ENCODE measurements around the gene LRFN2. TPM values are rescaled to one million over a fixed set of nuclear protein-coding genes. Genes with fewer than 3 reads are reported as not detected.

LRFN2 gene
- total and polyA plus RNA-seq, 2 experiments from 2014 or later = 0.33 to 0.54 TPM

DNA sequence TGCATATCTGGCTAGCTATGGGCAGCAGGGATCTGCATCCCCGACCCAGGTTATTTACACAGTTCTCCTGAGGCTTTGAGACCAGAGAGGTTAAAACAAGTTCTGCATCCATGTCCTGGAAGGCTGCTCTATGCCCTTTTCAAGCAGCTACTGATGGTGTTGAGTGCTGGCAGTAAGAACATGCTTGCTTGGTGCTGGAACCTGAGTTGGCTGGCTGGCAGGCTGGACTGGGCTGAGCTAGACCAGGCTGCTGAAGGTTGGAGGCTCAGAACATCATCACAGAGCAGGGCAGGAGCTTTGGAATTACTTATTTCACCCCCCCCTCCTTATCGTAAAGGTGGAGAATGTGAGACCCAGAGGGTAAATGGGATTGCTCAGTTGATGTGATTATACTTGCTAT lies 16.9 kb upstream of the LRFN2 start:
- 75% methylated on average over 2 of the region's 2 CpGs for WGBS (ENCODE audit: low lambda C conversion rate, missing lambda C conversion rate)
- Histone ChIP-seq H3K4me1 (ENCODE audit: insufficient read depth) (no peaks in the 10 kb centered on the region), H2AFZ (no peak overlapping the region), H3K27ac (no peak overlapping the region), H3K4me2 (no peak overlapping the region), H3K79me2 (no peaks in the 10 kb centered on the region), H3K4me3 (no peak overlapping the region), H3K36me3 (replicated peaks; ENCODE audit: insufficient read depth, low read depth) (no peaks in the 10 kb centered on the region), H3K27me3 (peaks cover 53% of the 10 kb centered on the region), H3K9me2 (replicated peaks; ENCODE audit: insufficient read depth) (no peaks in the 10 kb centered on the region), H3K9me3 (ENCODE audit: low read depth) (no peaks in the 10 kb centered on the region), H4K20me1 (ENCODE audit: insufficient read depth, poor library complexity, severe bottlenecking) (no peaks in the 10 kb centered on the region)
- DNase-seq (ENCODE audit: low spot score) = no peak
- no peak for TF ChIP-seq EZH2 (IDR thresholded peaks at IDR 0.05; ENCODE audit: borderline replicate concordance)
- no peak for TF ChIP-seq CTCF (IDR thresholded peaks at IDR 0.05; ENCODE audit: poor library complexity)
- TF ChIP-seq EZH2phosphoT487 (IDR thresholded peaks at IDR 0.05; ENCODE audit: low read depth, severe bottlenecking, unreplicated experiment) = no peak

- 38% methylated on average over 28 of the region's 28 CpGs for WGBS (ENCODE audit: low lambda C conversion rate, missing lambda C conversion rate)
- H3K36me3 ChIP-seq (replicated peaks; ENCODE audit: insufficient read depth, low read depth) = no peaks in the 10 kb centered on the region
- no peak overlapping the region for H3K4me3 ChIP-seq
- no peaks in the 10 kb centered on the region for H4K20me1 ChIP-seq (ENCODE audit: insufficient read depth, poor library complexity, severe bottlenecking)
- H2AFZ ChIP-seq = no peak overlapping the region
- TF ChIP-seq EZH2 (IDR thresholded peaks at IDR 0.05; ENCODE audit: borderline replicate concordance) = no peak
- no peak for TF ChIP-seq CTCF (IDR thresholded peaks at IDR 0.05; ENCODE audit: poor library complexity)
- TF ChIP-seq EZH2phosphoT487 (IDR thresholded peaks at IDR 0.05; ENCODE audit: low read depth, severe bottlenecking, unreplicated experiment) = no peak
- DNase-seq (ENCODE audit: low spot score) = peak; percentile 63
- no peak overlapping the region for H3K27ac ChIP-seq
- no peaks in the 10 kb centered on the region for H3K79me2 ChIP-seq
- no peak overlapping the region for H3K4me2 ChIP-seq
- no peaks in the 10 kb centered on the region for H3K4me1 ChIP-seq (ENCODE audit: insufficient read depth)
- H3K9me2 ChIP-seq (replicated peaks; ENCODE audit: insufficient read depth) = no peaks in the 10 kb centered on the region
- H3K9me3 ChIP-seq (ENCODE audit: low read depth) = no peaks in the 10 kb centered on the region
- H3K27me3 ChIP-seq = peaks cover 58% of the 10 kb centered on the region
Measured at GRCh38 chr6:40599555-40599954, 12.4 kb upstream of the LRFN2 start.

GRCh38 chr6:40598516-40598915 lies 11.4 kb upstream of the LRFN2 start:
- no peak overlapping the region for H2AFZ ChIP-seq
- DNase-seq (ENCODE audit: low spot score) = no peak
- TF ChIP-seq EZH2 (IDR thresholded peaks at IDR 0.05; ENCODE audit: borderline replicate concordance) (no peak), EZH2phosphoT487 (IDR thresholded peaks at IDR 0.05; ENCODE audit: low read depth, severe bottlenecking, unreplicated experiment) (no peak), CTCF (IDR thresholded peaks at IDR 0.05; ENCODE audit: poor library complexity) (no peak)
- no peaks in the 10 kb centered on the region for H3K9me2 ChIP-seq (replicated peaks; ENCODE audit: insufficient read depth)
- H3K9me3 ChIP-seq (ENCODE audit: low read depth) = no peaks in the 10 kb centered on the region
- H4K20me1 ChIP-seq (ENCODE audit: insufficient read depth, poor library complexity, severe bottlenecking) = no peaks in the 10 kb centered on the region
- 92% methylated on average over 5 of the region's 5 CpGs for WGBS (ENCODE audit: low lambda C conversion rate, missing lambda C conversion rate)
- no peak overlapping the region for H3K4me2 ChIP-seq
- no peaks in the 10 kb centered on the region for H3K36me3 ChIP-seq (replicated peaks; ENCODE audit: insufficient read depth, low read depth)
- no peak overlapping the region for H3K4me3 ChIP-seq
- H3K27me3 ChIP-seq = peaks cover 57% of the 10 kb centered on the region
- H3K79me2 ChIP-seq = no peaks in the 10 kb centered on the region
- no peak overlapping the region for H3K27ac ChIP-seq
- H3K4me1 ChIP-seq (ENCODE audit: insufficient read depth) = no peaks in the 10 kb centered on the region

GRCh38 chr6:40597301-40597700 lies 10.1 kb upstream of the LRFN2 start:
- H3K79me2 ChIP-seq = no peaks in the 10 kb centered on the region
- H3K4me3 ChIP-seq = no peak overlapping the region
- DNase-seq (ENCODE audit: low spot score) = no peak
- no peak overlapping the region for H3K4me2 ChIP-seq
- no peak overlapping the region for H3K27ac ChIP-seq
- no peaks in the 10 kb centered on the region for H3K9me3 ChIP-seq (ENCODE audit: low read depth)
- no peak overlapping the region for H2AFZ ChIP-seq
- TF ChIP-seq CTCF (IDR thresholded peaks at IDR 0.05; ENCODE audit: poor library complexity) (no peak), EZH2 (IDR thresholded peaks at IDR 0.05; ENCODE audit: borderline replicate concordance) (no peak), EZH2phosphoT487 (IDR thresholded peaks at IDR 0.05; ENCODE audit: low read depth, severe bottlenecking, unreplicated experiment) (no peak)
- H3K9me2 ChIP-seq (replicated peaks; ENCODE audit: insufficient read depth) = no peaks in the 10 kb centered on the region
- peaks cover 57% of the 10 kb centered on the region for H3K27me3 ChIP-seq
- H3K4me1 ChIP-seq (ENCODE audit: insufficient read depth) = no peaks in the 10 kb centered on the region
- no peaks in the 10 kb centered on the region for H3K36me3 ChIP-seq (replicated peaks; ENCODE audit: insufficient read depth, low read depth)
- WGBS (ENCODE audit: low lambda C conversion rate, missing lambda C conversion rate) = 78% methylated on average over 3 of the region's 3 CpGs
- H4K20me1 ChIP-seq (ENCODE audit: insufficient read depth, poor library complexity, severe bottlenecking) = no peaks in the 10 kb centered on the region

All from hepatocyte (in vitro differentiated cells).